Trophoblast cell (in vitro differentiated cells and primary cell): ENCODE data around the gene YAP1.

ENCODE experiments used
- DNase-seq, 2 donors: peaks; one replicate each; pipeline ENCODE4 v3.0.0-alpha.2; 2016
- H2AFZ ChIP-seq: 2 replicates; pipeline ENCODE4 v1.6.1; 2013; ENCODE audit warnings: low read length, moderate library complexity, mild to moderate bottlenecking; ENCODE audit not compliant: insufficient read depth, poor library complexity
- H2AK5ac ChIP-seq: 2 replicates; pipeline ENCODE4 v1.6.1; 2013; ENCODE audit warnings: mild to moderate bottlenecking, low read length
- H2BK120ac ChIP-seq: 2 replicates; pipeline ENCODE4 v1.6.1; 2013; ENCODE audit warnings: low read length, mild to moderate bottlenecking, moderate library complexity; ENCODE audit not compliant: insufficient read depth, poor library complexity
- H2BK12ac ChIP-seq: 2 replicates; pipeline ENCODE4 v1.6.1; 2013; ENCODE audit warnings: mild to moderate bottlenecking, low read length, moderate library complexity
- H2BK5ac ChIP-seq: 2 replicates; pipeline ENCODE4 v1.6.1; 2013; ENCODE audit warnings: low read length, low read depth, moderate library complexity, mild to moderate bottlenecking; ENCODE audit not compliant: poor library complexity
- H3K14ac ChIP-seq: 2 replicates; pipeline ENCODE4 v1.6.1; 2013; ENCODE audit warnings: mild to moderate bottlenecking, low read length
- H3K18ac ChIP-seq: 2 replicates; pipeline ENCODE4 v1.6.1; 2013; ENCODE audit warnings: mild to moderate bottlenecking, low read length
- H3K23ac ChIP-seq: 2 replicates; pipeline ENCODE4 v1.6.1; 2013; ENCODE audit warnings: low read length
- H3K27ac ChIP-seq: 2 replicates; pipeline ENCODE4 v1.5.1; 2013; ENCODE audit warnings: low read depth, mild to moderate bottlenecking, inconsistent platforms, low read length, moderate library complexity
- H3K27me3 ChIP-seq: 2 replicates; pipeline ENCODE4 v1.6.1; 2013; ENCODE audit warnings: inconsistent platforms, mild to moderate bottlenecking, low read length, moderate library complexity; ENCODE audit not compliant: insufficient read depth
- H3K36me3 ChIP-seq, 2 experiments: 1 replicate in 1 of 2; 2 replicates in 1 of 2; pipeline ENCODE4 v1.6.1; 2013; ENCODE audit warnings: low read length in 2 of 2, mild to moderate bottlenecking in 2 of 2, moderate library complexity in 1 of 2; ENCODE audit not compliant: insufficient read depth in 2 of 2, control insufficient read depth in 1 of 2
- H3K4ac ChIP-seq: 2 replicates; pipeline ENCODE4 v1.6.1; 2013; ENCODE audit warnings: low read depth, mild to moderate bottlenecking, low read length, moderate library complexity
- H3K4me1 ChIP-seq, 2 experiments: 1 replicate in 1 of 2; 2 replicates in 1 of 2; pipeline ENCODE4 v1.6.1; 2013; ENCODE audit warnings: low read length in 2 of 2, mild to moderate bottlenecking in 2 of 2, moderate library complexity in 1 of 2; ENCODE audit not compliant: insufficient read depth in 2 of 2, control insufficient read depth in 1 of 2
- H3K4me2 ChIP-seq: 2 replicates; pipeline ENCODE4 v1.6.1; 2013; ENCODE audit warnings: inconsistent platforms, mild to moderate bottlenecking, low read length, moderate library complexity
- H3K4me3 ChIP-seq: 2 replicates; pipeline ENCODE4 v1.5.1; 2013; ENCODE audit warnings: mild to moderate bottlenecking, low read depth, low read length, inconsistent platforms
- H3K79me1 ChIP-seq: one replicate; pipeline ENCODE4 v1.6.1; 2013; ENCODE audit warnings: low read length
- H3K79me2 ChIP-seq: 2 replicates; pipeline ENCODE4 v1.6.1; 2013; ENCODE audit warnings: low read length, mild to moderate bottlenecking; ENCODE audit not compliant: control insufficient read depth, insufficient read depth, poor library complexity
- H3K9ac ChIP-seq: 2 replicates; pipeline ENCODE4 v1.6.1; 2013; ENCODE audit warnings: mild to moderate bottlenecking, low read length
- H3K9me3 ChIP-seq: 2 replicates; pipeline ENCODE4 v1.6.1; 2013; ENCODE audit warnings: low read depth, mild to moderate bottlenecking, control low read depth, inconsistent platforms, low read length; ENCODE audit not compliant: insufficient read depth
- H4K12ac ChIP-seq: 2 replicates; pipeline ENCODE4 v1.6.1; 2013; ENCODE audit warnings: low read depth, mild to moderate bottlenecking, low read length, moderate library complexity
- H4K8ac ChIP-seq: 2 replicates; pipeline ENCODE4 v1.6.1; 2013; ENCODE audit warnings: low read depth, mild to moderate bottlenecking, low read length, moderate library complexity
- H4K91ac ChIP-seq: one replicate; pipeline ENCODE4 v1.6.1; 2013; ENCODE audit warnings: low read depth, mild to moderate bottlenecking, low read length, moderate library complexity
- WGBS: extraction: QIAGEN DNeasy Blood & Tissue Kit; methylation state at CpG from one replicate; pipeline ENCODE4 v1.1.7; 2013; ENCODE audit warnings: missing lambda C conversion rate; ENCODE audit not compliant: insufficient read length, insufficient coverage; ENCODE audit errors: extremely low coverage; 5-methylcytosine and 5-hydroxymethylcytosine counted together

YAP1 gene

GRCh38 chr11:102117472-102118113 is 7.3 kb downstream of the YAP1 start:
- Histone ChIP-seq H4K91ac (no peak overlapping the region), H2AFZ (no peak overlapping the region), H3K36me3 (peaks cover 8 to 13% of the 10 kb centered on the region in 2 experiments), H3K27me3 (no peaks in the 10 kb centered on the region), H3K27ac (no peak overlapping the region), H4K8ac (no peak overlapping the region), H3K4me2 (no peak overlapping the region), H3K4me1 (peaks cover 2 to 5% of the 10 kb centered on the region in 2 experiments), H3K4me3 (no peak overlapping the region), H2BK120ac (no peak overlapping the region), H3K23ac (no peak overlapping the region), H3K79me2 (peaks cover 22% of the 10 kb centered on the region), H3K79me1 (peaks cover 3% of the 10 kb centered on the region), H2BK5ac (no peak overlapping the region), H3K9ac (no peak overlapping the region), H3K4ac (peak overlapping the region; percentile 97), H3K18ac (no peak overlapping the region), H3K9me3 (no peaks in the 10 kb centered on the region), H4K12ac (no peak overlapping the region), H3K14ac (no peak overlapping the region), H2BK12ac (no peak overlapping the region), H2AK5ac (no peak overlapping the region)
- DNase-seq = no peak
- WGBS = no CpG with 5 or more reads among the region's 4 CpGs

GRCh38 chr11:102118937-102119336 is 8.7 kb downstream of the YAP1 start:
- WGBS = no CpG with 5 or more reads among the region's 3 CpGs
- Histone ChIP-seq H3K4me1 (peaks cover 2 to 6% of the 10 kb centered on the region in 2 experiments), H3K36me3 (peaks cover 11 to 13% of the 10 kb centered on the region in 2 experiments), H3K14ac (no peak overlapping the region), H3K4ac (peak overlapping the region; percentile 98), H3K23ac (no peak overlapping the region), H2BK120ac (no peak overlapping the region), H3K9me3 (no peaks in the 10 kb centered on the region), H4K91ac (no peak overlapping the region), H2AK5ac (no peak overlapping the region), H3K27me3 (no peaks in the 10 kb centered on the region), H3K18ac (no peak overlapping the region), H3K79me1 (peaks cover 3% of the 10 kb centered on the region), H3K79me2 (peaks cover 22% of the 10 kb centered on the region), H3K27ac (no peak overlapping the region), H2BK12ac (no peak overlapping the region), H3K4me2 (no peak overlapping the region), H3K9ac (no peak overlapping the region), H4K8ac (no peak overlapping the region), H2AFZ (no peak overlapping the region), H4K12ac (no peak overlapping the region), H3K4me3 (no peak overlapping the region), H2BK5ac (no peak overlapping the region)
- DNase-seq = no peak

- Histone ChIP-seq H3K9me3 (no peaks in the 10 kb centered on the region), H4K8ac (no peak overlapping the region), H4K91ac (no peak overlapping the region), H3K79me1 (no peaks in the 10 kb centered on the region), H4K12ac (no peak overlapping the region), H2BK12ac (no peak overlapping the region), H2BK120ac (no peak overlapping the region), H3K27me3 (no peaks in the 10 kb centered on the region), H3K36me3 (peaks cover 14 to 16% of the 10 kb centered on the region in 2 experiments), H3K4ac (peak overlapping the region; percentile 97), H3K23ac (no peak overlapping the region), H3K4me3 (no peak overlapping the region), H2AK5ac (no peak overlapping the region), H3K27ac (no peak overlapping the region), H3K18ac (no peak overlapping the region), H3K4me1 (peaks cover 2 to 3% of the 10 kb centered on the region in 2 experiments), H3K79me2 (peaks cover 25% of the 10 kb centered on the region), H3K9ac (no peak overlapping the region), H2BK5ac (no peak overlapping the region), H3K4me2 (no peak overlapping the region), H3K14ac (no peak overlapping the region), H2AFZ (no peak overlapping the region)
- no peak for DNase-seq
- no CpG with 5 or more reads among the region's 4 CpGs for WGBS
Observed at GRCh38 chr11:102119997-102120396, 9.8 kb downstream of the YAP1 start.

GRCh38 chr11:102120437-102120973 is 10.3 kb downstream of the YAP1 start:
- no CpG with 5 or more reads among the region's 3 CpGs for WGBS
- DNase-seq = no peak
- Histone ChIP-seq H2BK120ac (no peak overlapping the region), H3K14ac (no peak overlapping the region), H2BK5ac (no peak overlapping the region), H3K27ac (no peak overlapping the region), H4K8ac (no peak overlapping the region), H3K9me3 (no peaks in the 10 kb centered on the region), H2BK12ac (no peak overlapping the region), H3K27me3 (no peaks in the 10 kb centered on the region), H3K79me1 (no peaks in the 10 kb centered on the region), H3K36me3 (peaks cover 15 to 19% of the 10 kb centered on the region in 2 experiments), H3K18ac (no peak overlapping the region), H3K9ac (no peak overlapping the region), H3K79me2 (peaks cover 29% of the 10 kb centered on the region), H2AFZ (no peak overlapping the region), H3K4ac (peak overlapping the region; percentile 70), H3K4me1 (peaks cover 2 to 3% of the 10 kb centered on the region in 2 experiments), H3K4me3 (no peak overlapping the region), H4K12ac (no peak overlapping the region), H3K23ac (no peak overlapping the region), H4K91ac (no peak overlapping the region), H2AK5ac (no peak overlapping the region), H3K4me2 (no peak overlapping the region)
